ENCODE measurements around the gene YOD1.

Gene YOD1

GRCh38 chr1:207089627-207090355 lies 38.8 kb upstream of the YOD1 start:
- TF ChIP-seq MAX (IDR thresholded peaks at IDR 0.05) (no peak), NFIC (IDR thresholded peaks at IDR 0.05) (no peak), RAD21 (IDR thresholded peaks at IDR 0.05; ENCODE audit: low read depth) (no peak), YY1 (IDR thresholded peaks at IDR 0.05; ENCODE audit: low read depth) (no peak), TCF12 (IDR thresholded peaks at IDR 0.05; ENCODE audit: low read depth) (no peak), REST (IDR thresholded peaks at IDR 0.05; ENCODE audit: low read depth) (no peak), TEAD4 (IDR thresholded peaks at IDR 0.05) (no peak), CREB1 (IDR thresholded peaks at IDR 0.05; ENCODE audit: low read depth) (no peak), FOXM1 (IDR thresholded peaks at IDR 0.05; ENCODE audit: borderline replicate concordance, low read depth) (no peak), TAF1 (IDR thresholded peaks at IDR 0.05; ENCODE audit: low read depth) (no peak), CEBPB (IDR thresholded peaks at IDR 0.05) (no peak), EGR1 (IDR thresholded peaks at IDR 0.05) (no peak), EP300 (IDR thresholded peaks at IDR 0.05; ENCODE audit: borderline replicate concordance) (no peak), USF1 (IDR thresholded peaks at IDR 0.05) (no peak), ZBTB7A (IDR thresholded peaks at IDR 0.05; ENCODE audit: low read depth) (no peak)

GRCh38 chr1:207088701-207089626 lies 38.0 kb upstream of the YOD1 start, which contains the start of gene C4BPB:
Gene C4BPB, plus strand, starts transcription at chr1:207088860. Its CDS starts 672 bp downstream, at chr1:207089532.
- 0 out of 2 replicates have a peak, but pooled peaks have one; percentile 36 for TF ChIP-seq NFIC (IDR thresholded peaks at IDR 0.05)
- TF ChIP-seq USF1 (IDR thresholded peaks at IDR 0.05), result no peak

- no peak for TF ChIP-seq EP300 (IDR thresholded peaks at IDR 0.05; ENCODE audit: borderline replicate concordance)
- TF ChIP-seq REST (IDR thresholded peaks at IDR 0.05; ENCODE audit: low read depth), result no peak
- TF ChIP-seq TEAD4 (IDR thresholded peaks at IDR 0.05), result no peak
These were observed 37.2 kb upstream of the YOD1 start for GRCh38 chr1:207088161-207088560.

- TF ChIP-seq EGR1 (IDR thresholded peaks at IDR 0.05) (no peak), TAF1 (IDR thresholded peaks at IDR 0.05; ENCODE audit: low read depth) (no peak), NFIC (IDR thresholded peaks at IDR 0.05) (no peak), ZBTB7A (IDR thresholded peaks at IDR 0.05; ENCODE audit: low read depth) (no peak), REST (IDR thresholded peaks at IDR 0.05; ENCODE audit: low read depth) (no peak), YY1 (IDR thresholded peaks at IDR 0.05; ENCODE audit: low read depth) (no peak), RAD21 (IDR thresholded peaks at IDR 0.05; ENCODE audit: low read depth) (no peak), TEAD4 (IDR thresholded peaks at IDR 0.05) (no peak), TCF12 (IDR thresholded peaks at IDR 0.05; ENCODE audit: low read depth) (no peak)
These were observed 34.9 kb upstream of the YOD1 start for GRCh38 chr1:207085887-207086286.
